ENCODE results near the gene GSE1. TPM values are rescaled to one million over a fixed set of nuclear protein-coding genes. Genes with fewer than 3 reads are reported as not detected.
A peak's percentile ranks its signal among the peaks of the same experiment; 100 is the strongest.

GSE1 gene
- total RNA-seq, 2 donors from 2014 or later, result 18.5 to 27.9 TPM

DNA sequence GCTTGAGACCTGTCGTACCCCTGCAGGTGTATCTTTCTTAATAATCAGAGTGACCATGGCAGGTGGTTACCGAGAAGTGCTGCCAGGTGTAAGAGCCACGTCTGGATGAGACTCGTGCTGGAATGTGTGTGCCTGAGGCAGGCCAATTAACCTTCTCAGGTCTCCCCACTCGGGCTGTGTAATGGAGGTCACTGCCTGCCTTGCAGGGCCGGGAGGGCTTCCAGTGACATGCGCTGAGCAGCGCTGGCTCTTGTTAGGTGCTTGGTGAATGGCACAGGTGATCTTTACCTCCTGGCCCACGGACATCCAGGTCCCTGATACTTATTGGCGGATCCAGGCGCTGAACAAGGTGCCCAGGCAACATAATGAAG is 4.6 kb upstream of the GSE1 start:
- ATAC-seq (no peak), DNase-seq (ENCODE audit: low spot score in 2 of 2) (no peak)
- no peaks in the 10 kb centered on the region for H3K36me3 Mint-ChIP-seq
- no peaks in the 10 kb centered on the region for H3K9me3 Mint-ChIP-seq
- H3K27ac Mint-ChIP-seq, result no peak overlapping the region

DNA sequence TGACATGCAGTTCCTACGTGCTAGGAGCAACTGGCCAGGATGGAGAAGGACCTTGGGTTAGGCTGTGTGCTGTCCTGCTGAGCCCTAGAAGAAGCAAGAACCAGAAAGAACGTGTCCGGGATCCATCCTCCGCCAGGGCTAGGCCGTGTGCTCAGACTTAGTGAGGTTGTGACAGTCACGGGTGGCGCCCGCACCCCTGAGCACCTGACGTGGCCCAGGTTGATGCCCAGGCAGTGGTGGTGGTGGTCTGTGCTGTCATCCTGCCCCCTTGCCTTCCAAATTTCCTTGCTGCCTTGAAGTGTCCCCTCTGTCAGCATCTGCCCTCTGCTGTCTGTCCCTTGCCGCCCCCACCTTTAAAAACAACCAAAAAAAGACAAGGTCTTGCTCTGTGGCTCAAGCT is 4.2 kb upstream of the GSE1 start:
- no peak for ATAC-seq
- H3K9me3 Mint-ChIP-seq, result no peaks in the 10 kb centered on the region
- H3K27ac Mint-ChIP-seq, result no peak overlapping the region
- no peak for DNase-seq (ENCODE audit: low spot score in 2 of 2)
- H3K36me3 Mint-ChIP-seq, result no peaks in the 10 kb centered on the region

DNA sequence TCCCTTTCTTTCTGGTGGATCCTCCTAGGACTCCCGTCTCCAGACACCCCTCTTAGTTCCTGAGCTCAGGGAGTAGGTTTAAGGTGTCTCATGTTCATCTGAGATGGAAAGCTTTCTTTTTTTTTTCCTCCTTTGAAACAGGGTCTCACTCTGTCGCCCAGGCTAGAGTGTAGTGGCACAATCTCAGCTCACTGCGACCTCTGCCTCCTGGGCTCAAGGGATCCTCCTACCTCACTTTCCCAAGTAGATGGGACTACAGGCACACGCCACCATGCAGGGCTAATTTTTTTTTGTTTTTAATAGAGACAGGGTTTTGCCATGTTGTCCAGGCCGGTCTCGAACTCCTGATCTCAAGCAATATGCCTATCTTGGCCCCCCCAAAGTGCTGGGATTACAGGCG is 3.6 kb upstream of the GSE1 start:
- Mint-ChIP-seq H3K27ac (no peak overlapping the region), H3K9me3 (no peaks in the 10 kb centered on the region)
- DNase-seq (ENCODE audit: low spot score in 2 of 2), result no peak

DNA sequence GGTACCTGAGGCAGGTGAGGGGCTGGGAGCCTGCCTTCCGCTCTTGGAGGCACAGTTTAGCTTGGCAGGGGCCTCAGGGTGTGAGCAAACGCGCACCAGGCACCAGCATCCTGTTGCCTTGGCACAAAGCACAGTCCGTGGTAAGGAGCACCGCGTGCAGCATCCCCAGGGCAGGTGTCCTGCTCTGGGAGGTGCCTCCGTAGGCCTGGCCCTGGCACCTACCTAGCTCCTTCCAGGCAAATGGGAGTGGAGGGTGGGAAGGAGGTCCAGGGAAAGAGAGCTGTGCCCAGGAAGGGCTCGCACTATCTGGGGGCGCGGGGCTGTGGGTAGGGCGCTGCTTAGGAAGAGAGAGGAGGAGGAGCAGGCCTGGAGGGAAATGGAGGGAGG is 3.1 kb upstream of the GSE1 start:
- no peak for DNase-seq (ENCODE audit: low spot score in 2 of 2)
- no peaks in the 10 kb centered on the region for H3K9me3 Mint-ChIP-seq
- no peak for ATAC-seq
- H3K36me3 Mint-ChIP-seq, result no peaks in the 10 kb centered on the region
- no peak overlapping the region for H3K27ac Mint-ChIP-seq

More for the DNA sequence above, 3.6 kb upstream of the GSE1 start:
- no peaks in the 10 kb centered on the region for H3K36me3 Mint-ChIP-seq
- ATAC-seq, result no peak

DNA sequence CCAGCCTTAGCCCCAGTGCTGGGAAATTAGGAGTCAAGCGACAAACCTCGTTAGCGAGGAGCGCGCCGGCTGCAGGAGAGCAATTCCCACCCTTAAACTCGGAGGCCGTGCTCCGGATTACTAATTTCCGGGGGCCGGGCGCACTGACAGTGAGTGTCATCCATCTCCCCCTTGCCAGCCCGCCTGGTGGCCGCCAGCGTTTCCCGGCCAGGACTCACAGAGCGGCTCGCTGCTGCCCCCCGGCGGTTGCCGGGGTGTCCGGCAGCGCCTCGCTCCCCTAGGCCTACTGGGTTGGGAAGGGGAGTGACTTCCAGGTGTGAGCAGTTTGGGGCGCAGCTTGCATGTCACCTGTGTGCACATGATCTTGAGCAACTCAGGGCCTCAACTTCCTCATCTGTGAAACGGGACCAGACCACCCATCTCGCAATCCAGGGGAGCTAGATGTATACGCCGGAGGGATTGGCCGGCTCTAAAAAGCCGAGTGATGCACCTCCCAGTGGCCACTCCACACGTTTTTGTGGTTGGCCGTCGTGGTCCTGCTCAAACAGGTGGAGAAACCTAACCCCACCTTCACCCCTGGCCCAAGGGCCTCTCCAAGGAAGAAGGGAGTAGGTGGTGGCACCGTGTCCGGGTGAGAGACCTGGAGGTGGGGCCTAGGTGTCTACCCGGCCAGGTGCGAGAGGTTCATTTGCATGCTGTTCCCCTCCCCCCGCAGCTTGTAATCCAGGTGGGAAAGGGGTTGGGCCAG is 2.5 kb upstream of the GSE1 start:
- no peaks in the 10 kb centered on the region for H3K9me3 Mint-ChIP-seq
- ATAC-seq (peak; percentile 66 to 67), DNase-seq (ENCODE audit: low spot score in 2 of 2) (peak; percentile 88 to 95)
- no peak overlapping the region for H3K27ac Mint-ChIP-seq
- no peaks in the 10 kb centered on the region for H3K36me3 Mint-ChIP-seq

DNA sequence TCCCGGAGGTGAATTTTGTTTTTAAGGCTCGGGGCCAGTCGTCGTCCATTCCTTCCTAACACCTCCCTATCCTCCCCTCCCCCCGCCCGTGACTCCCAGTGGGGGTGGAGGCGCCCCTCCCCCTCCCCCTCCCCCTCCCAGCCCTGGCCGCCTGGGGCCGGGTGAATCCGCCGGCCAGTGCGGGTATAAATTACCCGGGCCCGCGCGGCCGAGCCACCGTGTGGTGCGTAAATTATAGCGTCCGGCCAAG is 2.0 kb upstream of the GSE1 start:
- Mint-ChIP-seq H3K36me3 (no peaks in the 10 kb centered on the region), H3K27ac (no peak overlapping the region), H3K9me3 (no peaks in the 10 kb centered on the region)
- no peak for ATAC-seq
- DNase-seq (ENCODE audit: low spot score in 2 of 2), result no peak

DNA sequence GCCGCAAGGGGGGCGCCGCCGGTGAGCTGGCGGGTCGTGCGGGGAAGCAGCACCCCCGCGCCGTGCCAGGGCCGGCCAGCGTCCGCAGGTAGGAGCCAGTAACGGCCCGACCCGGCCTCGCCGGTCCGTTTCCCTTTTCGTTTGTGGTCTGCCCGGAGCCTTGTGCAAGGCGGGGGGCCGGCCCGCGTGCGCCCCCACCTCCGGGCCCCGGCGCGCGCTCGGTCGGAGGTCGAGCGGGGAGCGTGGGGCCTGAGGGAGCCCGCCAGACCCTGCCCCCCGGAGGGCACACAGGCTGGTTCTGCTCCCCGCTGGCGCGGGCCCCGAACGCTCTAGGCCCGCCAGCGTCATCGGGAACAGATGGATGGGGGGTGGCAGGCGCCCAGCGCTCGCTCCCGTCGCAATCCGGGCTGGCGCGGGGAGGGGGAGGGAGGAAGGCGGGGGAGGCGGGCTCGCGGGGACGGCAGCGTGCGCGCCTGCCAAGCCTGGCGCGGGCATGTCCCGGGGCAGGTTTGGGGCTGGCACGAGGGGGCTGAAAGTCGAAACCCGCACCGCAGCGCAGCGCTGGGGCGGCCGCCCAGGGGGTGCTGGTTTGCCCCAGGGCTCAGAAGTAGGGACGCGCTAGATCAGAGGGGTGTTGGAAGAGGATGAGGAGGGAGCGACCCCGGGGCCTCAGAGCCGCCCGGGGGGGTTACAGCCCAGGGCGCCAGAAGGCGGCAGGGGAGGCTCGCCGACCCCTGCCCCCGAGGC is 1.5 kb upstream of the GSE1 start:
- Mint-ChIP-seq H3K27ac (no peak overlapping the region), H3K36me3 (no peaks in the 10 kb centered on the region), H3K9me3 (no peaks in the 10 kb centered on the region)
- DNase-seq (ENCODE audit: low spot score in 2 of 2), result peak; percentile 16 to 66
- peak; percentile 12 to 13 for ATAC-seq

DNA sequence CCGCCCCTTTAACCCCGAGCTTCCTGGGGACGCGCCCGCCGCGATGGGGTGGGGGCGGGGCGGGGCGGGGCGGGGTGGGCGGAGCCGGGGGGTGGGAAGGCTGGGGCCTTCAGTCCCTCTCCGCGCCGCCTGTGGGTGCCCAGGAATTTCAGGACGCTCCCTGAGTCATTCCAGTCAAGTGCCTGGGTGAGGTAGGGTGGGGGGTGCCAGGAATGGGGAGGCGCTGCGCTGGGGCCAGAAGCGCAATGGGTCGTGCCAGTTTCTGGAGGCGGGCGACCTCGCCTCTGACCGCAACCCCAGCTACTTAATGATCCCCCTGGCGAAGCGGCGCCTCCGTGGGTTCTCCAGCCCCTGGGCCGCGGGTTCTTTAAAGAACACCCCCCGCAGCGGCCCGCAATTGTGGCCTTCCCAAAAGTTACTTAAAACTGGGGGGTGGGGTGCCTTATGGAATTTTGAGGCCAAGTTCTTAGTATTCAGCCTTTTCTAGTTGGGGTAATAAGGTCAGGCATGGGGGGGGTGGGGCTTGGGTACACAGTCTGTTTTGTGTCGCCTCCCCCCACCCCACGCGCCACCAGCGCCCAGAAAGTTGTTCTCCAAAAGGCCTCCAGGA is 826 bp upstream of the GSE1 start:
- H3K9me3 Mint-ChIP-seq, result no peaks in the 10 kb centered on the region
- no peak overlapping the region for H3K27ac Mint-ChIP-seq
- peak; percentile 53 to 67 for DNase-seq (ENCODE audit: low spot score in 2 of 2)
- no peaks in the 10 kb centered on the region for H3K36me3 Mint-ChIP-seq
- peak; percentile 4 to 18 for ATAC-seq

DNA sequence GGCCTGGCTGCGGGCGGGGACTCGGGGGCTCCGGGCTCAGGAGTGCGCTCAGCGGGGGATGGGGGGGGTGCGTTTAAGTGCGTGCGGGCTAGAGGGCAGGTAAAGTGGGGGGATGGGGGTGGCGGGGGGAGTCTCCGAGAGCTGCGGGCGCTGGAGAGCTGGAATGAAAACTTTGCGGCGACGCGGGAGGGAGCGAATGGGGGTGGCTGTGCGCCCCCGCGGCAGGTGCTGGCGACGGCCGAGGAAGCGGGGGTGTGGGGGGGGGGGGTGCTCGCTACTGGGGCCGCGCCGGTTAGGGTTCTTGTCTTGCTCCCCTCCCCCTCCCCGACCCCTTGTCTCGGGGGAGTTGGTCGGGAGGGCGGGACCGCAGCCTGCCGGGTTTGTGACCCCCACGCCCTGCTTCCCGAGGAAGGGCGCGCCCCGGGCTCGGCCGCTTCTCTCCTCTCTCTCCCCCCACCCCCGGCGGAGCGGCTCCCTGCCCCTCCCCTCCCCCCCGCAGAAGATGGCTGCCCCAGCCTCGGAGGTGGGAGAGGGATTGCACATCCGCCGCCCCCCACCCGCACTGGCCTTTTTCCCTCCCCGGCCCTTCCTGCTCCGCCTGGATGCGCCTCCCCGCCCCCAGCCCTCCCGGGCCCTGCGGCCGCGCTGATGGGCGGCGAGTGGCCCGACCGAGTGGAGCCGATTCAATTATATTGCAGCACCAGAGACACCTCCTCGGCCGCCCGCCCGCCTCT is 649 bp downstream of the GSE1 start:
- H3K9me3 Mint-ChIP-seq, result no peaks in the 10 kb centered on the region
- ATAC-seq (no peak), DNase-seq (ENCODE audit: low spot score in 2 of 2) (peak in 1 of 2 donors; percentile 16)
- no peak overlapping the region for H3K27ac Mint-ChIP-seq
- no peaks in the 10 kb centered on the region for H3K36me3 Mint-ChIP-seq

DNA sequence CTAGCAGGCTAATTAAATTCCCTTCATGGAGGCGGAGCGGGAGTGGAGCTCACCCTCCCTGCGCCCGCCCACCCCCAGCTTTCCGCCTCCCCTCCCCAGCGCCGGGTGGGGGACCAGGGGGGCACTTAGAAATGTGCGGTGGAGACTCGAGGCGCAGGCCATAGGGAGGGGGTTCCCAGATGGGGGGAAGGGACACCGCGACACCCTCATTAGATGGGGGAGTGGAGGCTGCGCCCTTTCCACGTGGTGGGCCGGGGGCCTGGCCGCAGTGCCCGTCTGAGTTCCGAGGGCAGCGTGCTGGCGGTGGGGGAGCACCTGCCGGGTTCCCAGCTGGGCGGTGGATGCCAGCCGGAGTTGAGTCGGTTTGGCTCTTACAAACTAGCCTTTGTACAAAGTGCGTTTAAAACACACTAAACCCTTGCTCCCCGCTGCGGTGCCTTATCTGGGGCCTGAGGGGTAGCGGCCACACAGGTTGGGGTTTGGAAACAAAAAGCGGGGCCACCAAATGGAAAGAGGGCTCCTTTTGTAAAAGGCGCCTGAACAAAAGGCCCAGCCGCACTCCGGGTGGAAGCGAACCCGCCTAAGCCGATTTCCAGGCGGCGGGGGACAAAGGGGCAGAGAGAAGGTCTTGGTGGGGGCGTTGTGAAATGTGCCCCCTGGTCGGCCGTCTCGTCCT is 1.4 kb downstream of the GSE1 start:
- ATAC-seq (no peak), DNase-seq (ENCODE audit: low spot score in 2 of 2) (no peak)
- no peaks in the 10 kb centered on the region for H3K9me3 Mint-ChIP-seq
- H3K36me3 Mint-ChIP-seq, result no peaks in the 10 kb centered on the region
- H3K27ac Mint-ChIP-seq, result no peak overlapping the region

DNA sequence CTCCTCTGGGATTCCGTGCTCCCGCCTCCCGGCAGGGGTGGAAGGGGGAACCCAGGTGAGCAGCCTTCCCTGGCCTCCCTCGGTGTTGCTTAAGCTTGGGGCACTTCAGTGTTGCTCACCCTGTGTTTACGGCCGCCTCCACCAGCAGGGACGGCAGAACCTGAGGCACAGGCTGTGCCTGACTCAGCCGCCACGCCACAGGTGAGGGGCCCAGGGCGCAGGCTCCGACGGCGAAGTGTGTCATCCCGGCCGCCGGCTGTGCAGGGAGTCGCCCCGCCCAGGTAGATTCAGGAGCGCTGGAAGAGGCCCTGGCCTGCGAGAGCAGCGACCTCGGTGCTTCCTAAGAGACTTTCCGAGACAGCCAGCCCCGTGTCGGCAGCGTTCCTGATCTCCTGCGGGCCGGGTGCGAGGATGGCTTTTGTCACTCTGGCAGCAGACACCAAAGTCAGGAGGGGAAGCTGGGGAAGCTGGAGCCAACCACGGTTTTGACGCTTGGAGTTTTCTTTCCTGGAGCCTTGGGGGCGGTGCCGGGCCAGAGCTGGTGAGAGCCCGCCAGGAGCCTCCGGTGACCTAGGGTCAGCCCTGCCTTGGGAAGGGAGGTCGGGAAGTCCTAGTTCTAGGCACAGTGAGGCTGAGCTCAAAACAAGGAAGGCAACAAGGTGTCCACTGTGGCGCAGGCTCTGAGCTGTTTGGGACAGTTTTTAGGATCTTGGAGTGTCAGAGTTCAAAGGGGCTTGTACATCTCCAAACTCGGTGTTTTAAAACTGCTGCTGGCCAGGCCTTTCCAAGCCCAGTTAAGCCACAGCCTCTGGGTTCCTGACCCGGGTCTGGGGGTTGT is 2.1 kb downstream of the GSE1 start:
- Mint-ChIP-seq H3K27ac (no peak overlapping the region), H3K9me3 (no peaks in the 10 kb centered on the region), H3K36me3 (no peaks in the 10 kb centered on the region)
- DNase-seq (ENCODE audit: low spot score in 2 of 2), result peak in 1 of 2 donors; percentile 66
- ATAC-seq, result peak; percentile 11 to 38

DNA sequence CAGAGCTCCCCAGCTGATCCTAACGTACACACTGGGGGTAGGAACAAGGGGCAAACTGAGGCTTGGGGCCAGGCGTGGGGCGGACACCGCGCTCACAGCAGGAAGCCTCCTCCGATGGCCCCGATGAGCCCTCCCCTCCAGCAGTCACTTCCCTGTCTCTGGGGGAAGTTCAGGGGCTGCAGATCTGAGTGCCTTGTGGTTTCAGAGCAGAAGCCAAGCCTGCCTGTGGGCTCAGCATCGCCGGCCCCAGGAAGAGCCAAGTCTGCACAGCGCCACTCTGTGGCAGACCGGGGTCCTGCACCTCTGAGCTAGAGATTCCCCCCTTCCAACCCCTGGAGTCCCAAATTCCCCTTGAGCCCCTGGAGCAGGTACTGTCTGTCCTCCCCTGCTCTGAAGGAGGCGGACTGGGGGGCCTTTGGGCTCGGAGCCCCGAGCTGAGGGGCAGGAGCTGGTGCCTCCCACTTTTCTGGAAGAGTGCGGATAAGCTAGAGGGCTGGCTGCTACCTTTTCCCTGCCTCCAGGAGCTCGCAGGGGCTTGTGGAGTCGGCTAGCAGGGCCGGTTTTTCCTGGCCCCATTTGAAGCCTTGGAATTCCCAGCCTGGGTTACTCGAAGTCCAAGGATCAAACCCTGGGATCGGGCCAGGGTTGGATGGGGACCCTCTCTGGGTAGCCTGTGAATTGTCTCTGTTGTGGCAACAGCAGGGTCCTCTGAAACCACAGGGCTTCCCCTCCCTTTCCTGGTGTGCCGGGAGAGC is 2.9 kb downstream of the GSE1 start:
- peak; percentile 70 to 89 for DNase-seq (ENCODE audit: low spot score in 2 of 2)
- Mint-ChIP-seq H3K36me3 (no peaks in the 10 kb centered on the region), H3K27ac (no peak overlapping the region), H3K9me3 (no peaks in the 10 kb centered on the region)
- peak; percentile 35 to 36 for ATAC-seq

DNA sequence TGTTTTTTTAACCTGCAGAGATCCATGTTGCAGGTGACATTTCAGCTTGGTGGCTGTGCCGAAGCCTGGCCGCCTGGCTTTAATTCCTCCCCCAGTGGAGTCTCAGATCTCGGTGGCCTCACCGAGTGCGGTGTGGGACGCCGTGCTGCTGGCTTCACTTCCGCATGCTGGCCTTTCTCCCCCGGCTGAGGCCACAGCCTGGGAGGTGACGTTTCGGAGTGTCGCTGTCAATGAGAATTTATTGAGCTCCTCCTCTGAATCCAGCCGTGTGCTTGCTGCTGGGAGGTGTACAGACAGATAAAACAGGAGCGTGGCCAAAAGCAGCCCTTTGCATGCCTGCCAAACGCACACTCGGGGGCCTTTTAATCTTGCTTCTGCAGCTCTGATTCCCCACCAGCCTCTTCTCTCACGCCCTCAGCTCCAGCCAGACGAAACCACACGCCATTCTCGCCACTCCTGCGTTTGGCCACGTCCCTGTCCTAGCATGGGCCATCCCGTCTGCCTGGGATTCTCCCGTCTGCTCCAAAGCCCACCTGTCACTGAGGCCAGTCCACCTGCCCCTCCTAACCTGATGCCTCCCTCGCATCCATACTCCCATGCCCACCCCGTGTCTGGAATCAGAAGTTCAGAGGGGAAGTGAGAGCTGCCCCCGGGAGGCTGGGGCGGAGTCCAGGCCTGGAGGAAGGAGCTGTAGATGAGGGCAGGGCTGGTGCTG is 3.6 kb downstream of the GSE1 start:
- H3K27ac Mint-ChIP-seq, result no peak overlapping the region
- no peaks in the 10 kb centered on the region for H3K9me3 Mint-ChIP-seq
- DNase-seq (ENCODE audit: low spot score in 2 of 2) (peak in 1 of 2 donors; percentile 20), ATAC-seq (peak in 1 of 2 donors; percentile 8)
- no peaks in the 10 kb centered on the region for H3K36me3 Mint-ChIP-seq

DNA sequence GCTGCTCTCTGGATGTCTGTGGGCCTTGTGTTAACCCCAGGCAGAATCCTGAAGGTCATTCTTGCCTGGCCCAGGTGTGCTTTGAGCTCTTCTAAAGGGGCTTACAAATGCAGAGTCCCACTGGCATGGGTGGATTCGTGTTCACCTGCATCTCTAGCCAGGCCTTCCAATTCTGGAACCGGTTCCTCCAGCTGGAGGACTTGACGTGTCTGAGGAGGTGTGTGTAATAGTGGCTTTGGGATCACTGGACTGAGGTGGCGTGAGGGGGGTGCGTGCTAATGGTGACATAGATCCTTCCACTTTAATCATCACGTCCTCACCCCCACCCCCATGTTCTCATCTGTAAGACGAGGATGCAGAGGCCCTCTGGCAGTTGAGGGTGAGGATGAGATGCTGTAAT is 4.8 kb downstream of the GSE1 start:
- DNase-seq (ENCODE audit: low spot score in 2 of 2) (no peak), ATAC-seq (no peak)
- H3K36me3 Mint-ChIP-seq, result no peaks in the 10 kb centered on the region
- H3K27ac Mint-ChIP-seq, result peak overlapping the region in 1 of 2 donors; percentile 36
- no peaks in the 10 kb centered on the region for H3K9me3 Mint-ChIP-seq

DNA sequence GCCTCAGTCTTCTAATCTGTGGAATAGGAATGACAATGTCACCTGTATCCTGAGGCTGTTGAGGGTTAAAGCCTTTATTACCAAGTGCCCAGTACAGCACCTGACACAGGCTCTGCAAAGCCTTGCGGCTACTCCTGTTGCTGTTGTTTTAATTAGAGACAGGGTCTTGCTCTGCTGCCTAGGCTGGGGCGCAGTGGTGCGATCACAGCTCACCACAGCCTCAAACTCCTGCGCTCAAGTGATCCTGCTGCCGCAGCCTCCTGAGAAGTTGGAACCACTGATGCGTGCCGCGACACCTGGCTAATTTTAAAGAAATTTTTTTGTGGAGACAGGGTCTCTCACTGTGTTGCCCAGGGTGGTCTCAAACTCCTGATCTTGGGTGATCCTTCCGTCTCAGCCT is 5.4 kb downstream of the GSE1 start:
- no peak for ATAC-seq
- H3K36me3 Mint-ChIP-seq, result no peaks in the 10 kb centered on the region
- no peak for DNase-seq (ENCODE audit: low spot score in 2 of 2)
- H3K9me3 Mint-ChIP-seq, result no peaks in the 10 kb centered on the region
- H3K27ac Mint-ChIP-seq, result no peak overlapping the region
